Measurements from ENCODE around the gene TOMM70. TPM values are rescaled to one million over a fixed set of nuclear protein-coding genes. Genes with fewer than 3 reads are reported as not detected.

TOMM70 gene
- total and polyA plus RNA-seq, 2 of the 4 experiments (the other 2 are of a cell fraction) = 24.6 to 35.1 TPM

- 96% methylated on average over 3 of the region's 4 CpGs; no CpG with 5 or more reads in 1 of the 2 experiments for WGBS, 2 experiments (ENCODE audit: extremely low coverage in 2 of 2, insufficient read length in 1 of 2)
- Histone ChIP-seq H2BK15ac (ENCODE audit: low read depth, low read length) (no peak overlapping the region), H3K4me2 (ENCODE audit: low read depth, low read length) (no peak overlapping the region), H2BK120ac (ENCODE audit: low read depth, low read length) (no peak overlapping the region), H4K20me1 (ENCODE audit: insufficient read depth, low read length) (no peaks in the 10 kb centered on the region), H3K36me3 (ENCODE audit: control insufficient read depth, insufficient read depth, low read length) (peaks cover 2% of the 10 kb centered on the region; the same call in 1 of the 2 replicates), H2AK9ac (replicated peaks; ENCODE audit: low read depth, low read length, poor library complexity) (no peak overlapping the region), H3K27me3 (ENCODE audit: control insufficient read depth, insufficient read depth, low read length) (no peaks in the 10 kb centered on the region), H3K4me3 (ENCODE audit: insufficient read depth, low read depth, low read length) (no peak overlapping the region), H3K27ac (ENCODE audit: insufficient read depth, low read length) (no peak overlapping the region), H3K4me1 (ENCODE audit: control insufficient read depth, insufficient read depth, low read length) (no peaks in the 10 kb centered on the region), H3K18ac (ENCODE audit: low read depth, low read length) (no peak overlapping the region), H3K9me1 (ENCODE audit: insufficient read depth, low read length) (no peaks in the 10 kb centered on the region; the same call in 1 of the 2 replicates), H2AK5ac (ENCODE audit: low read depth, low read length) (no peak overlapping the region), H4K91ac (ENCODE audit: insufficient read depth, low read depth, low read length) (no peak overlapping the region), H3K56ac (ENCODE audit: extremely low read depth, insufficient read depth, low read length) (no peak overlapping the region), H3K9me3 (ENCODE audit: control insufficient read depth, insufficient read depth, low read length) (0 out of 2 replicates have a peak, but pooled peaks cover 3% of the 10 kb centered on the region), H4K5ac (ENCODE audit: low read depth, low read length) (no peak overlapping the region), H3K79me1 (ENCODE audit: low read depth in 1 of 2, low read length in 2 of 2) (peaks cover 10 to 24% of the 10 kb centered on the region in 2 experiments), H2AFZ (replicated peaks; ENCODE audit: low read length, poor library complexity) (no peak overlapping the region), H2BK20ac (ENCODE audit: low read depth, low read length) (no peak overlapping the region), H3K9ac (ENCODE audit: low read depth, low read length) (no peak overlapping the region), H4K8ac (ENCODE audit: low read depth in 2 of 2, low read length in 2 of 2) (no peak overlapping the region), H3K4ac (ENCODE audit: low read depth, low read length) (no peak overlapping the region), H3K23ac (ENCODE audit: low read depth, low read length) (no peak overlapping the region), H3K14ac (replicated peaks; ENCODE audit: low read depth, low read length) (no peak overlapping the region), H2BK5ac (ENCODE audit: low read depth, low read length, poor library complexity, severe bottlenecking) (no peak overlapping the region)
- in situ Hi-C loops (cut with MboI; ENCODE audit: low sequenced_read_pairs) (no loop called here), dilution Hi-C loops (cut with HindIII; ENCODE audit: low sequenced_read_pairs, unreplicated experiment) (no loop called here), intact Hi-C loops (cut with micrococcal nuclease) (no loop called here)
- ATAC-seq (ENCODE audit: low read depth) = no peak
- no TSS peak for BruUV-seq (replicated peaks)
- ChIA-PET CTCF (interaction anchor here (0.9 kb wide), 1 partner anchor 14 kb away, joined by 3 read pairs; no protein-coding TSS in a partner anchor), POLR2A (ENCODE audit: unreplicated experiment) (no interaction called here)
- no peak for TF ChIP-seq SMC3 (IDR thresholded peaks at IDR 0.05; ENCODE audit: low read depth, low read length)
- no peak for TF ChIP-seq RCOR1 (IDR thresholded peaks at IDR 0.05; ENCODE audit: insufficient replicate concordance, low read length)
- TF ChIP-seq RFX5 (IDR thresholded peaks at IDR 0.05; ENCODE audit: low read depth, low read length) = no peak
- TF ChIP-seq FOS (IDR thresholded peaks at IDR 0.05; ENCODE audit: low read depth, low read length) = no peak
- TF ChIP-seq POLR2A (IDR thresholded peaks at IDR 0.05; ENCODE audit: low read depth, low read length) = no peak
- no peak for TF ChIP-seq BHLHE40 (IDR thresholded peaks at IDR 0.05; ENCODE audit: low read depth, low read length)
- TF ChIP-seq MAZ (IDR thresholded peaks at IDR 0.05; ENCODE audit: borderline replicate concordance, low read depth, low read length) = no peak
- TF ChIP-seq MAFK (IDR thresholded peaks at IDR 0.05; ENCODE audit: low read depth, low read length) = no peak
- TF ChIP-seq CEBPB (IDR thresholded peaks at IDR 0.05; ENCODE audit: low read depth, low read length) = no peak
- TF ChIP-seq RAD21 (IDR thresholded peaks at IDR 0.05; ENCODE audit: low read length) = no peak
- no peak for TF ChIP-seq CHD1 (IDR thresholded peaks at IDR 0.05; ENCODE audit: low read depth, low read length)
- no peak for TF ChIP-seq USF2 (IDR thresholded peaks at IDR 0.05; ENCODE audit: low read depth, low read length)
- TF ChIP-seq NFE2L2 (IDR thresholded peaks at IDR 0.05; ENCODE audit: low read depth, low read length) = no peak
- TF ChIP-seq CTCF (conservative IDR thresholded peaks at IDR 0.05; ENCODE audit: low read depth, low read length) = no peak
- no peak for TF ChIP-seq MXI1 (IDR thresholded peaks at IDR 0.05; ENCODE audit: borderline replicate concordance, low read depth, low read length)
- no peak for TF ChIP-seq ELK1 (IDR thresholded peaks at IDR 0.05; ENCODE audit: borderline replicate concordance, low read depth, low read length)
- no peak for DNase-seq
These were observed 7.2 kb upstream of the TOMM70 start for GRCh38 chr3:100407977-100408532.

Data from IMR-90 (cell line).